Mucosa of descending colon (tissue), 3 donors: ENCODE data around the gene AKAP6. TPM values are rescaled to one million over a fixed set of nuclear protein-coding genes. Genes with fewer than 3 reads are reported as not detected.

Experiments used
- ATAC-seq: fragments of 200-7000 bp; cut with Tn5 transposase; one replicate; pipeline ENCODE4 v1.9.1; 2020; ENCODE audit warnings: mild to moderate bottlenecking, moderate library complexity
- DNase-seq, 3 donors: peaks; one replicate each; pipeline ENCODE4 v3.0.0-alpha.2; 2020
- H3K36me3 ChIP-seq: fragments of 200-600 bp; one replicate; pipeline ENCODE4 v1.8.0; 2021; ENCODE audit warnings: low read depth, mild to moderate bottlenecking
- H3K4me1 ChIP-seq: fragments of 200-600 bp; one replicate; pipeline ENCODE4 v1.8.0; 2021; ENCODE audit warnings: low read depth, mild to moderate bottlenecking
- H3K4me3 ChIP-seq: fragments of 200-600 bp; one replicate; pipeline ENCODE4 v1.8.0; 2021; ENCODE audit warnings: mild to moderate bottlenecking
- H3K9me3 ChIP-seq: fragments of 200-600 bp; one replicate; pipeline ENCODE4 v1.8.0; 2021; ENCODE audit warnings: mild to moderate bottlenecking
- intact Hi-C, 2 donors: fragments of 100-400 bp; cut with DNase I in 1 of 2; cut with micrococcal nuclease in 1 of 2; formaldehyde crosslinking; loops; one replicate each; pipeline versions ENCODE4 v1.11.0 to v1.11.1; 2022; cut with DNase I, micrococcal nuclease
- total RNA-seq, 3 donors: library from RNA; stranded (reverse); fragmentation: NEBNext Ultra II Directional in 2 of 3; extraction: Animal tissue kit (Norgen Biotek cat#: 25700) in 2 of 3; gene quantifications; one replicate each; pipeline versions ENCODE4 v1.2.1 to v1.2.4, GENCODE V29; 2021 to 2023
- TF ChIP-seq, protein P1 (sequence below): fragments of 200-600 bp; IDR thresholded peaks from one replicate; pipeline ENCODE4 v1.8.0; 2022; ENCODE audit warnings: antibody characterized with exemption, mild to moderate bottlenecking
- donor health status: DM: no; HTN: no; CAD: no; lungs with moderate emphysema.
- donor health status: DM: no; HTN: no; CAD: no.
- donor health status: DM: no; HTN: yes; CAD: no.

The AKAP6 gene
- total RNA-seq, 3 donors from 2014 or later, result 4.2 to 30.8 (median 5.4) TPM

DNA sequence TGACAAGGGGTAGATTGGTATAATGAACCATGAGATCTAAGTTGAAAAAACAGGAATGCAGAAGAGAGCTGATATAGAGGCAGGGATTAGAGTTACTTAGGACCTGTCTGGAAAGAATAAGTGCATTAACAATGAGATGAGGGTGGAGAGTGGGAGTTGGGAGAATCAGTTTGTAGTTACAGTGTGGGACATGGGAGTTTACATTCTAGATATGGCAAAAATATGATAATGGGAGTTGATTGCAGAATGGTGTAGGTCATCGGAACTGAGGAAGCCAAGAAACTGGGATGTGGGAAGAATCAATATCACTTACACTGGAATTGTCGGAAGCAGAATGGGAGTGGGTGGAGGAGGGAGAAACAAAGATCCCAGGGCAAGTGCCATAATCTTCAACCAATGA is 308.5 kb downstream of the AKAP6 start:
- H3K4me1 ChIP-seq, result no peaks in the 10 kb centered on the region
- ATAC-seq, result no peak
- TF ChIP-seq, protein P1, sequence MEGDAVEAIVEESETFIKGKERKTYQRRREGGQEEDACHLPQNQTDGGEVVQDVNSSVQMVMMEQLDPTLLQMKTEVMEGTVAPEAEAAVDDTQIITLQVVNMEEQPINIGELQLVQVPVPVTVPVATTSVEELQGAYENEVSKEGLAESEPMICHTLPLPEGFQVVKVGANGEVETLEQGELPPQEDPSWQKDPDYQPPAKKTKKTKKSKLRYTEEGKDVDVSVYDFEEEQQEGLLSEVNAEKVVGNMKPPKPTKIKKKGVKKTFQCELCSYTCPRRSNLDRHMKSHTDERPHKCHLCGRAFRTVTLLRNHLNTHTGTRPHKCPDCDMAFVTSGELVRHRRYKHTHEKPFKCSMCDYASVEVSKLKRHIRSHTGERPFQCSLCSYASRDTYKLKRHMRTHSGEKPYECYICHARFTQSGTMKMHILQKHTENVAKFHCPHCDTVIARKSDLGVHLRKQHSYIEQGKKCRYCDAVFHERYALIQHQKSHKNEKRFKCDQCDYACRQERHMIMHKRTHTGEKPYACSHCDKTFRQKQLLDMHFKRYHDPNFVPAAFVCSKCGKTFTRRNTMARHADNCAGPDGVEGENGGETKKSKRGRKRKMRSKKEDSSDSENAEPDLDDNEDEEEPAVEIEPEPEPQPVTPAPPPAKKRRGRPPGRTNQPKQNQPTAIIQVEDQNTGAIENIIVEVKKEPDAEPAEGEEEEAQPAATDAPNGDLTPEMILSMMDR, result no peak
- no peak overlapping the region for H3K4me3 ChIP-seq
- H3K9me3 ChIP-seq, result no peaks in the 10 kb centered on the region
- intact Hi-C loops, result no loop called here
- DNase-seq, result no peak
- H3K36me3 ChIP-seq, result no peaks in the 10 kb centered on the region

DNA sequence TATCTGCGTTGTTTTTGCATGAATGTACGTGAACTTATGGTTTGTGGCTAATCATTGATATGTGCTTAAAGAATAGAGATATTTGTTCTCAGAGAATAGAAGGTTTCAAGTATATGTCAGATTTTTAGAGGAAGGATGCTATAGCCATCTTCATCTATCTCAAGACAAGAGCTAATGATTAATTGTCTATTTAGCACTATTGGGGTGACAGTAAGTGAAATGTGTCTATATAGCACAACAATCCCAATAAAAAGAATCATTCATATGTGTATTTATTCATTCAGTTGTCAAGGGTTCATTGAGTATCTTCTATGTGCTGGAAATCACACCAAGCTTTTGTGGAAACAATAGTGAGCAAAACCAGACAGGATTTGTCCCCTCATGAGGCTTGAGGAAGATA is 310.1 kb downstream of the AKAP6 start:
- DNase-seq (no peak), ATAC-seq (no peak)
- H3K9me3 ChIP-seq, result no peaks in the 10 kb centered on the region
- TF ChIP-seq, protein P1, result no peak
- intact Hi-C loops, result no loop called here
- no peaks in the 10 kb centered on the region for H3K4me1 ChIP-seq
- H3K36me3 ChIP-seq, result no peaks in the 10 kb centered on the region
- no peak overlapping the region for H3K4me3 ChIP-seq

DNA sequence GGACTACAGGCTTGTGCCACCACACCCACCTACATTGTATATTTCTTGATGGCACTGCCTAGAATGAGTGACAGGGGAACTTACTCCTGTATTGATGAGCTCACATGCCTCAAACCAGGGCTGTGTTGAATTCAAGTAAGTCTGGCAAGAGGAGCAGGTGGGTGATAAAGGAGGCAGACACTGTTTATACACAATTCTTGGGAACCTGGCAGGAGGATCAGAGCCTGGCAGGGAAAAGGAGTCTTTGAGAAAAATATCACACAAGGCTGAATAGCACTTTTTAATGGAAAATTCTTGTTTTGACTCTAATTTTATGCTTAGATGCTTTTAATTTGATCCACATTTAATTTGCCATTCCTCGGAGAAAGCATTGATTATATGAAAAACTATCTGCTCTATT is 316.5 kb downstream of the AKAP6 start:
- TF ChIP-seq, protein P1, result no peak
- no peak for ATAC-seq
- H3K4me1 ChIP-seq, result no peaks in the 10 kb centered on the region
- no peaks in the 10 kb centered on the region for H3K36me3 ChIP-seq
- intact Hi-C loops, result no loop called here
- no peaks in the 10 kb centered on the region for H3K9me3 ChIP-seq
- DNase-seq, result no peak
- H3K4me3 ChIP-seq, result no peak overlapping the region

DNA sequence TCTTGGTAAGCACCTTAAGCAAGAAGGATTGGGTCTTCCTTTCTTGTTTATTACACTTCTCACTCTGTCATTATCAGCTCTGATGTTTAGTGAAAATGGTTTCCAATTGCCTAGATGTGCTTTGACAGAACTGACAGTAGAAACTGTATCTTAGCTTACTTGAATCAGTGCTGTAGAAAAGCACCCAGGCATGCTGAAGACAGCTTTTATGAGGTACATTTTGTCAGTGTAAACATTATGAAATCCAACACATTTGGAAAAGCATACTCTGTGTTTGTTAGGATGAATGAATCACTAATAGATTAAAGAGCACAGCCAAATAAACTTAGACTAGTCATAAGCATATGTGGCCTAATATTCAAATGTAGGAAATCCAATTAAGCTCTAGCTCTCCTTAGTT is 319.3 kb downstream of the AKAP6 start:
- no peak for ATAC-seq
- Histone ChIP-seq H3K36me3 (no peaks in the 10 kb centered on the region), H3K9me3 (no peaks in the 10 kb centered on the region), H3K4me1 (no peaks in the 10 kb centered on the region), H3K4me3 (no peak overlapping the region)
- DNase-seq, result no peak
- TF ChIP-seq, protein P1, result no peak
- intact Hi-C loops, result no loop called here

DNA sequence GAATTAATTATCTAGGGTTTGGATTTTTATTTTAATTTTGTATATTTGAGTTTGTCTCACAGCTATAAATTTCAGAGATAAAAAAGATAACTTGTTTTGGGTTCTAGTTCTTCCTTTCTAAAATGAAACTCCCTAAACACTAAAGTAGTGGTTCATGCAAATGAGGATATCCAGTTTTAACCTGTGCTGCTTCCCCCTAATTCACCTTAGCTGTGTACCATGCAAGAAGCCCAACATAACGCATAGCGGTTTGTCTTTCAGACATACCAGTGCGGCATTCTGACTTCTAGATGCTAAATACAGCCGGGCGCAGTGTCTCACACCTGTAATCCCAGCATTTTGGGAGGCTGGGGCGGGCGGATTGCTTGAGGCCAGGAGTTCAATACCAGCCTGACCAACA is 320.9 kb downstream of the AKAP6 start:
- Histone ChIP-seq H3K4me3 (no peak overlapping the region), H3K4me1 (no peaks in the 10 kb centered on the region), H3K9me3 (no peaks in the 10 kb centered on the region), H3K36me3 (no peaks in the 10 kb centered on the region)
- intact Hi-C loops, result no loop called here
- TF ChIP-seq, protein P1, result no peak
- DNase-seq (no peak), ATAC-seq (no peak)

DNA sequence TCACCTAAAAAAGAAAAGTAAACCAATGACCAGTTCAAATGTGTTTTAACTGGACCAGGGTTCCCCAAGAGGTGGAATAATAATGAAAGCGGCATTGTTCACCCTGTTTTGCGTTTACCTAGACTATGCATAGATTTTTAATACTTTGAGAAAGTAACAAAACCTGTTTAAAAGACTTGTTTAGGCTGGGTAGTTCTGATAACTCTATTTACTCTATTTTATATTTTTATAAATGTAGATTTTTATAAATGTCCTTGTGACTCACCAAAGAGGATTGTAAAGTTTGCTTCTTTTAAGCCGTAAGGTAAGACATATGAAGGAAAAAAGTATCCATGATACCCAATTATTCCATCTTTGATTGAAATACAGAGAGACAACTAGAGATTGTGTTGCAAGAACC is 321.6 kb downstream of the AKAP6 start:
- Histone ChIP-seq H3K4me1 (no peaks in the 10 kb centered on the region), H3K9me3 (no peaks in the 10 kb centered on the region), H3K36me3 (no peaks in the 10 kb centered on the region), H3K4me3 (no peak overlapping the region)
- intact Hi-C loops, result no loop called here
- DNase-seq (no peak), ATAC-seq (no peak)
- TF ChIP-seq, protein P1, result no peak
